ENCODE data around the gene DAD1. TPM values are rescaled to one million over a fixed set of nuclear protein-coding genes. Genes with fewer than 3 reads are reported as not detected.
"Not testable (repeated sequence)": the region's sequence is repeated elsewhere in the genome, so short reads cannot be mapped to it uniquely, and the experiment has no call there.

Gene DAD1
- total RNA-seq, 1 experiment from 2014 or later, result 585 TPM

- no peak for DNase-seq (ENCODE audit: low spot score)
Measured at GRCh38 chr14:22567437-22567836, 21.6 kb downstream of the DAD1 start.

DNA sequence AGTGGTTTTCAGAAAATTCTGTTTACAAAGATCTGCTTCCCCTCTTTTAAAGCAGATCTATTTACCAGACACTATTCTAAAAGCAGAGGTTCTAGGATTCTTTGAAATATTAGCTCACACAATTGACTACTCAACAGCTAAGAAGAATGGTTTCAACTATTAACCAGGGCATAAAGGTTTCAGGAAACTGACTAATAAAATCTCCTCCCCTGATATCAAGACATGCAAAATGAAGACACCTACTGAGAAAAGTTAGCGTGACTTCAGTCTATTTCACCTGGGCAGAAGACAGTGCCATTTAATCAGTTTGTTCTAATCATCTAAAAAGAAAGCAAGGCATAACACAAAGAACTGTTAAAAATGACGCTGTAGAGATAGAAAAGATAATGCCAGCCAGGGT, 22.2 kb downstream of the DAD1 start:
- no peak for DNase-seq (ENCODE audit: low spot score)

- DNase-seq (ENCODE audit: low spot score), result not testable (repeated sequence)
Measured at GRCh38 chr14:22566266-22566665, 22.8 kb downstream of the DAD1 start.

DNA sequence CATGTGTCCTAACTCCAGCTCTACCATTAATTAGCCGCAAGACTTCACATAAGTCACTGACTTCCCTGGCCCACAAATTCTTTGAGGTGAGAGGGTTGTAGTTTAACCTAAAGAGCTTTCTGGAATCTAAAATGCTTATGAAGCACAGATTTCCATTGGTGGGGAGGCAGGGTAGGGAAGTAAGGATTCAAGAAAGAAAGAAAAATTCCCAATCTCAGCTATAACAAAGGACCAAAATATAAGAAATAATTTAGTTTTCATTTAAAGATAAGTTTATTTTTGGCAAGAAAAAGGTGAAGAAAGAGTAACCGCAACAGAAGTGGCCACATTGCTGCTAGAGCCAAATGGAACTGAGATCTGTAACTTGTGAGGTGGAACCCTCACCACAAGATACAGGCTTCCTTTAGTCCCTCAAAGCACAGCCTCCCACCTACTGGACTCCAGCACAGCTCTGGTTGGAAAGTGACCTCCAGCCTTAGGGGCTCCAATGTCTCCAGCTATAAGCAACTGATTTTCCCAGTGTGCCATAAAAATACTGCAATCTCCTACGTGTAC, 23.6 kb downstream of the DAD1 start:
- DNase-seq (ENCODE audit: low spot score), result no peak

- DNase-seq (ENCODE audit: low spot score), result no peak
Measured at GRCh38 chr14:22564463-22564862, 24.6 kb downstream of the DAD1 start.

DNA sequence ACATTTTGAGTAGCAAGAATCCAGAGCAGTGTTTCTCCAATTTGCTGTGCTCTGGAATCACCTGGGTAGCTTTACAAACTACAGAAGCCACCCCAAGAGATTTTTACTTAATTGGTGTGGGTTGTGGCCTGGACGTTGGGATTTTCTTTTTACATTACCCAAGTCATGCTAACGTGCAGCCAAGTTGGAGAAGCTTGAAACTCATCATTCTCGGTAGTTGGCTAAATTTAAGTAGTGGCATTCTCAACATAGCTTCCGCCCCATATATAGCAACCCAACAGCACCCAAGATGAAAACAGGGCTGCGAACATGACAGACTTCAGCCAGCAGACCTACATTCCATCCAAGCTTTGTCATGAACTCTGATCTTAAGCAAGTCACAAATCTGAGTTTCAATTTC, 25.0 kb downstream of the DAD1 start:
- DNase-seq (ENCODE audit: low spot score), result no peak

GRCh38 chr14:22561661-22562579, 27.1 kb downstream of the DAD1 start:
- no peak for DNase-seq (ENCODE audit: low spot score)

DNA sequence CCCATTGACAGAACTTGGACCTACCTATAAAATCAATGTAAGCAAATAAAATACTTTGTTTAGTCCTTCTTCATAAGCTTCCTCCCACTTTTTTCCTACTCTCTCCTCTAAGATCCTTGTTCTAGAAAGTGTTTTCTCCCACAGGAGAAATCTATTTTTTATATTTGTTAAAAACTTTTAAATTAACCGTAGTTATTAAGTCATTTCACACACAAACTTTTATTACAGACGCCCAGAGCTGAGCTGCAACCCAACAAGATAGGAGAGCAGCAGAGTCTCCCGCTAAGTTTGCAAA, 27.7 kb downstream of the DAD1 start:
- DNase-seq (ENCODE audit: low spot score), result no peak

DNA sequence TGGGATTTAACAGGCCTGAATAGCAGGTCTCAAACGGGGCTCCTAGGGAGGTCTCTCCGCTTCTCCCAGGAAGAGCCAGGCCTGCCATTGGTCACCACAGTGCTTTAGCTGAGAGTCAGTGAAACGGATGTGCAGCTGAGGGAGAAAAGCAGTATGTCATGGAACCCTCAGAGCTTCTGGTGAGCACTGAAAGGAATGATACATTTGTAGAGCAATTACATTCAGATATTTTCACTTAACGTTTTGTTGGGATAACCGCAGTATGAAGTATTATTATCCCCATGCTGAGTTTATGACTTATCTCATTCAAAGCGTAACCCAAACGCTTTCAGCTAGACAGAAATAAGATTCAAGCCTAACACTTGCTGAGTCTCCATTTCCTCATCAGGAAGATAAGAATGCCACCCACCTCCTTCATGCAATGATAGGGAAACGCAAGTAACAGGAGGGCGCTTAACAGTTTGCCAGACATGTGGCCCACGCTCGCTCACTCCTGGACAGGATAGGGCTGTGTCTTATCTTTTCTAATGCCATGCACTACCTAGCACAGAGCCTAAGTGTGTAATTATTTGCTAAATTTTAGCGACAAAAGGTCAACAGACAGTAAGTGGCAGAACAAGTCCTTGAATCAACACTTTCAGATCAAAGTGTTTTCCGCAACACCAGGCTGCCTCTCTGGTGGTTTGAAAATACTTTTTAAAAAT, 28.2 kb downstream of the DAD1 start:
- no peak for DNase-seq (ENCODE audit: low spot score)

DNA sequence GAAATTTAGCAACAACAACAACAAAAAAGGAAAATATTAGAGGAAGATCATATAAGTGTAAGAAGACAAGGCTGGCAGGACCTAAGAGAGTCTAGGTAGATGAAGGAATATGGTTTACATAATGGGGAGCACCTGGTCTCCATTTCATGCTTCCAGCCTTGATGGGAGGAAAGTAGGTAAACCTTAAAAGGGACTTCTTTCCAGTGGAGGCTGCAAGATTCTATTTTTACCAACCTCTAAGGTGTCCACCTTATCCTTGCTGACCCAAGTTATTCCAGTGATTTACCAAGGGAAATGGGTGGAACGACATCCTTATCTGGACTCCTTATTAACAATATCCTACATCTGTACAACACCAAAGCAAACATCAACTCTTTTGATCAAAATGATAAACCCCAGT, 30.0 kb downstream of the DAD1 start:
- DNase-seq (ENCODE audit: low spot score), result no peak

- DNase-seq (ENCODE audit: low spot score), result no peak
Measured at GRCh38 chr14:22558221-22558913, 30.7 kb downstream of the DAD1 start.

GRCh38 chr14:22557846-22558220, 31.2 kb downstream of the DAD1 start:
- no peak for DNase-seq (ENCODE audit: low spot score)

GRCh38 chr14:22556990-22557623, 31.9 kb downstream of the DAD1 start:
- DNase-seq (ENCODE audit: low spot score), result peak; percentile 62

DNA sequence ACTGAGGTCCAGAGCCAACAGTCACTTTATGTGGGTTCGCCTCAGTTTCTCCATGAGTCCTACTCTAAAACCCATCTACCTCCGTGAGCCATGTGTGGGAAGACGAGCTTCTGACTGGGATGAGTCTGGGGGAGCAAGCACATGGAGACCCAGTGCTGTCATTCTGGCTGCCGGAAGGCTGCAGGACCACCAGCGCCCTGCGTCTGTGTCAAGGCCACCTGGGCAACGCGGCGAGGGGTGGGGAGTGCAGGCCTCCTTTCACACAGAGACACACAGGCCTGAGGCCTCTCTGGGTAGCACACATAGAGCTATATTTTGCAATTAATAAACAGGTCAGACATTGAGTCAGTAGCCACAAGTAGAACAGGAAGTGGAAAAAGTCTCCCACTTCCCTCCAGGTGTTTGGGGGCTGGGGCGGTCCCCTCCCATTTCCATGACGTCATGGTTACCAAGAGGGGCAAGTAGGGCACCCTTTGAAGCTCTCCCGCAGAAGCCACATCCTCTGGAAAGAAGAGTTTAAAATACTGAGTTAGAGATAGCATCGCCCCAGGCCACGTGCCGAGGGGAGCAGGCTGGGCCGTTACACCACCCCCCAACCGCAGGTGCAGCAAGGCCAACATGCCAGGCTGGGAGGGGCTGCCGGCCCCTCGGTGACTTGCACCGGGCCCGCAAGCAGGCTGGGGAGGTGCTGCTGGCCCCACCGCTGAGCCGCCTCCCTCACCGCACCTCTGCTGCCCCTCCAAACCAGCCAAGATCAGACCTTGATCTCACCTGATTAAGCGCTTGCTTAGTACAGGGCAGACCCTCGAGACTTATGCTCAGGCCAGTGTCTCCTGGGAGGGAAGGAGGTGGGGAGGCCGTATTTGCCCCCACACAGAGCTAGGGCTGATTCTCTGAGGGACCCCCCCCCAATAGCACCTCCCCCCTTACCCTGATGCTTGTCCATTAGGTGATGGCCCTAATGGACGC, 32.7 kb downstream of the DAD1 start:
- DNase-seq (ENCODE audit: low spot score), result peak; percentile 93

GRCh38 chr14:22555384-22556011, 33.5 kb downstream of the DAD1 start:
- DNase-seq (ENCODE audit: low spot score), result peak; percentile 39

DNA sequence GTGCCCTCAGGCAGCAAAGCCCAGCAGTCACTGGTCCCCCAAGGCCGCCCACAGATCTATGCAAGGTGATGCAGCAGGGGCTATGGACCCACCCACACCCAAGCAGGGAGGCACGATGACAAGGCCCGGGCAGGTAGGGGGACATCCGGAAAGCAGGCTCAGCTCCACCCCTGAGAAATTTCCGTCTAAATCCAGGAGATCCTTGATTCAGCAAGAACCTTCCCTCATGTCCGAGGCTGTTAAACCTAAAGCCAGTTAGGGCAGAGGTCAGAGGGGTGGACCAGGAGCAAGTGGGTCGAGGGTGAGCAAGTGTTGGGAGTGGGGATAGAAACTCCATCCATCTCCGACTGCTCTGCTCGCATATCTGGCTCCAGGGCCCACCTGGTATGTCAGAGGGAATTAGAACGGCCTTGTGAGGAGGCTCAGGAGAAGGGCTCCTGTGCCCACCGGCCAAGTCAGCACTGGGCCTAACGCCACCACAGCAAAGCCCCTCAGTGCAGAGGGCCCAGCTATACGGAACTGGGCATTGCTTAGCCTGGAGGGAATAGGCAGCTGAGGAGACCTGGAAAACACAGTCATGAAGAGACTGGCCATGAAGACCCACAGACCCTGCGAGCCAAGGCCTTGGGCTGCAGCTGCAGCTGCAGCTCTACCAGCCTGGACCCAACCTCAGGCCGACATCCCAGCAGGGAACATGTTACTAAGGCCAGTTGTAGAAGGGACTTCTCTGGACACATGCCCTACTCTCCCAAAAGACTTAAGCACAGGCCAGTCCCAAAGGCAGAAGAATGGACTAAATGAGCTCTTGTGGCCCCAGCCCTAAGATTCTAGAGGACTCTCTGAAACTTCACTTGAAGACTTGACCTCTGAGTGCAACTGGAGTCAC, 34.3 kb downstream of the DAD1 start:
- no peak for DNase-seq (ENCODE audit: low spot score)

GRCh38 chr14:22553861-22554497, 35.0 kb downstream of the DAD1 start:
- not testable (repeated sequence) for DNase-seq (ENCODE audit: low spot score)

DNA sequence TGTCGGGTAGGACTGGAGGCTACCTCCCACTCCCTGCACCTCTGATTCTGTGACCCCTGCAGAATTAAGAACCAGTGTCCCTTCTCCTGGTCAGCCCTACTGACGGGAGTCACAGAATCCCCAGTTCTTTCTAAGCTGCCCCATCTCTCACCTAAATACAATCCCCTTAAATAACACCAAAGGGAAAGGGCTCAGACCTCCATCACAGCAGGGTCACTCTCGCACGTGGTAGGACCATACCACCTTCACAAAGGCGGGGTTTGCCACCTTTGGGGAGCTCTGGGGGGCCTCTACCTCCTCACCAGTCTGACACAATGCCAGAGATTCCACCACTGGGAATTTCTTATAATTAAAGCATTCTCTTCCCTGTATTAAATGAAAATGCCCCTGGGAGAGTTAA, 35.6 kb downstream of the DAD1 start:
- DNase-seq (ENCODE audit: low spot score), result no peak

DNA sequence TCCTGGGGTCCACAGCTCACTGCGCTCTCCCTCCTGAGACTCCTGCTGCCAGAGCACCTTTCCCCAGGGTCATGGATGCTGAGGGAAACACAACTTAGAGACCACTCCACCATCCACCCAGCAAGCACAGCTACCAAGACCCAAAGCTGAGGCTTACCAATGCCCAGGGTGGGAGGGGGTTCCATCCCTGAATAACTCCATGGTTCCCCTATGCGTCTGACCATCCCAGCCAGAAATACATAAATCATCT, 36.3 kb downstream of the DAD1 start:
- no peak for DNase-seq (ENCODE audit: low spot score)
